PC-9 (cell line): ENCODE measurements around the gene SPATA16. TPM values are rescaled to one million over a fixed set of nuclear protein-coding genes. Genes with fewer than 3 reads are reported as not detected.
A peak's percentile ranks its signal among the peaks of the same experiment; 100 is the strongest.

Source experiments
- BruUV-seq: library from RNA; stranded (reverse); fragments of 400-500 nt; replicated peaks from 2 replicates; lab custom pipeline; 2021; lab: Mats Ljungman, UMichigan
- CTCF ChIA-PET: fragments of 300-600 bp; sonication (Branson Sonifier 250); formaldehyde crosslinking; loops from one replicate; lab custom pipeline; 2022; ENCODE audit warnings: antibody characterized with exemption; lab: Charles Lee
- POLR2A ChIA-PET: fragments of 300-600 bp; sonication (Branson Sonifier 250); formaldehyde crosslinking; loops from one replicate; lab custom pipeline; 2022; ENCODE audit warnings: antibody characterized with exemption; ENCODE audit not compliant: unreplicated experiment; lab: Charles Lee
- DNase-seq, 2 experiments: peaks; one replicate each; pipeline versions ENCODE4 v3.0.0 to v3.0.0-alpha.2; 2015 to 2022; ENCODE audit warnings: mixed read lengths in 1 of 2
- H2AFZ ChIP-seq: fragments of 200-600 bp; sonication (generic); 2 replicates; pipeline ENCODE4 v1.8.1; 2017; ENCODE audit warnings: antibody characterized with exemption
- H3F3A ChIP-seq: fragments of 200-600 bp; sonication (generic); 2 replicates; pipeline ENCODE4 v1.8.1; 2017; ENCODE audit warnings: antibody characterized with exemption, mild to moderate bottlenecking, low read depth; ENCODE audit not compliant: insufficient read depth
- H3K27ac ChIP-seq: fragments of 200-600 bp; sonication (generic); 2 replicates; pipeline ENCODE4 v1.6.1; 2016; ENCODE audit warnings: mixed run types
- H3K27me3 ChIP-seq: fragments of 200-600 bp; sonication (generic); 2 replicates; pipeline ENCODE4 v1.6.1; 2016; ENCODE audit warnings: low read depth, mixed run types; ENCODE audit not compliant: insufficient read depth
- H3K36me3 ChIP-seq: fragments of 200-600 bp; sonication (generic); 2 replicates; pipeline ENCODE4 v1.6.1; 2016; ENCODE audit warnings: low read depth, mixed run types
- H3K4me1 ChIP-seq: fragments of 200-600 bp; sonication (generic); replicated peaks from 2 replicates; pipeline ENCODE4 v1.6.1; 2016; ENCODE audit warnings: mixed run types; ENCODE audit not compliant: insufficient read depth
- H3K4me2 ChIP-seq: fragments of 200-600 bp; sonication (generic); 2 replicates; pipeline ENCODE4 v1.6.1; 2017; ENCODE audit warnings: mixed run types
- H3K4me3 ChIP-seq: fragments of 200-600 bp; sonication (generic); 2 replicates; pipeline ENCODE4 v1.6.1; 2016; ENCODE audit warnings: mixed run types
- H3K79me2 ChIP-seq: fragments of 200-600 bp; sonication (generic); 2 replicates; pipeline ENCODE4 v1.6.1; 2017; ENCODE audit warnings: low read depth, mixed run types
- H3K9me2 ChIP-seq: fragments of 200-600 bp; sonication (generic); 2 replicates; pipeline ENCODE4 v1.8.1; 2017; ENCODE audit warnings: mild to moderate bottlenecking; ENCODE audit not compliant: insufficient read depth
- H3K9me3 ChIP-seq: fragments of 200-600 bp; sonication (generic); 2 replicates; pipeline ENCODE4 v1.8.1; 2016; ENCODE audit warnings: low read depth; ENCODE audit not compliant: insufficient read depth
- H4K20me1 ChIP-seq: fragments of 200-600 bp; sonication (generic); 2 replicates; pipeline ENCODE4 v1.8.1; 2017; ENCODE audit not compliant: insufficient read depth
- EZH2 ChIP-seq: fragments of 200-600 bp; sonication (generic); IDR thresholded peaks from 2 replicates; pipeline ENCODE4 v1.8.0; 2017; ENCODE audit warnings: antibody characterized with exemption, low read depth
- intact Hi-C: fragments of 100-400 bp; cut with micrococcal nuclease; formaldehyde crosslinking; loops from one replicate; pipeline ENCODE4 v1.10.0; 2022; ENCODE audit not compliant: unreplicated experiment
- total RNA-seq: library from RNA; stranded (reverse); gene quantifications from 2 replicates; pipeline ENCODE4 v1.2.3, GENCODE V29; 2021
- TF ChIP-seq, protein P1 (sequence below): fragments of 200-600 bp; sonication (generic); conservative IDR thresholded peaks from 2 replicates; pipeline ENCODE4 v1.6.1; 2017; ENCODE audit warnings: mixed run types, antibody characterized with exemption, mild to moderate bottlenecking, moderate library complexity

SPATA16 gene
- total RNA-seq, 1 experiment from 2014 or later, result not detected

DNA sequence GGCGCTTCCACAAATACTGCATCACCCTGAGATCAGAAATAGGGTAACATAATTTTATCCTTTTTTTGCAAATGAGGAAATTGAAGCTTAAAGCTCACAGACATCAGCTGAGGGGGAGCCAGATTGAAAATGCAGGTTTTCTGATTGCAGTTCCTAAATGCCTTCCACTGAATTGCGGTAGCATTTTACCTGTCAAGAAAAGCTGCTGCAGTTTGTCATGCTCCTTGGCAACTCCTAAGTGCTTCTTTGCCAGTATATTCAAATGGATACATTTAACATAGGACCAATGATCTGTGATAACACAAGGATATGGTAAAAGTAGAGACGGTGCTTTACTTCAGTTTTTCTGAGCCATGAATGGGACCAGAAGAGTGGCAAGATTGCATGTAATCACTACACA, 50.5 kb downstream of the SPATA16 start:
- POLR2A ChIA-PET, result interaction anchor here (0.7 kb wide), 1 partner anchor 1007 kb away, joined by 5 read pairs; no protein-coding TSS in a partner anchor

DNA sequence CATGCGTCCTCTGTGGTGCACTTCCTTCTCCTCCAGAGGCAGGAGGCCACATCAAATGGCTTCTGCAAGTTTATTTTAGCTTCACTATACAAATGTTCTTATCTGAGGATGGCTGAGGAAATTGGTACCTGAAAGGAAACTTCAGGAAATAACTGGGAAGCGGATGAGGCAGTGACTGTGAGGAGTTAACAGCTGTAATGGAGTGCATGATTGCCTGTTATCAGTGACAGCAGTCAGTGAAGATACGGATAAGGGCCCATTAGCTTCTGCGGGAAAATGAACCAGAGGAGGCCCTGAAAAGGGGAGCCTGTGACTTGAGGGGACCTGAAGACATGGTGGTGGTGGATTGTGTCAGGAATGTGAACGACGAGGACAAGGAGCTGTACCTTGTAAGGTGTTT, 51.8 kb downstream of the SPATA16 start:
- no peak overlapping the region for H3K27ac ChIP-seq
- BruUV-seq, result no TSS peak
- TF ChIP-seq, protein P1, sequence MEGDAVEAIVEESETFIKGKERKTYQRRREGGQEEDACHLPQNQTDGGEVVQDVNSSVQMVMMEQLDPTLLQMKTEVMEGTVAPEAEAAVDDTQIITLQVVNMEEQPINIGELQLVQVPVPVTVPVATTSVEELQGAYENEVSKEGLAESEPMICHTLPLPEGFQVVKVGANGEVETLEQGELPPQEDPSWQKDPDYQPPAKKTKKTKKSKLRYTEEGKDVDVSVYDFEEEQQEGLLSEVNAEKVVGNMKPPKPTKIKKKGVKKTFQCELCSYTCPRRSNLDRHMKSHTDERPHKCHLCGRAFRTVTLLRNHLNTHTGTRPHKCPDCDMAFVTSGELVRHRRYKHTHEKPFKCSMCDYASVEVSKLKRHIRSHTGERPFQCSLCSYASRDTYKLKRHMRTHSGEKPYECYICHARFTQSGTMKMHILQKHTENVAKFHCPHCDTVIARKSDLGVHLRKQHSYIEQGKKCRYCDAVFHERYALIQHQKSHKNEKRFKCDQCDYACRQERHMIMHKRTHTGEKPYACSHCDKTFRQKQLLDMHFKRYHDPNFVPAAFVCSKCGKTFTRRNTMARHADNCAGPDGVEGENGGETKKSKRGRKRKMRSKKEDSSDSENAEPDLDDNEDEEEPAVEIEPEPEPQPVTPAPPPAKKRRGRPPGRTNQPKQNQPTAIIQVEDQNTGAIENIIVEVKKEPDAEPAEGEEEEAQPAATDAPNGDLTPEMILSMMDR, result no peak
- TF ChIP-seq EZH2, result no peak
- H3F3A ChIP-seq, result no peaks in the 10 kb centered on the region
- CTCF ChIA-PET, result no interaction called here
- POLR2A ChIA-PET, result no interaction called here
- H3K4me1 ChIP-seq, result no peaks in the 10 kb centered on the region
- no peak overlapping the region for H3K4me2 ChIP-seq
- no peaks in the 10 kb centered on the region for H3K27me3 ChIP-seq
- intact Hi-C loops, result no loop called here
- no peak overlapping the region for H2AFZ ChIP-seq
- H3K36me3 ChIP-seq, result no peaks in the 10 kb centered on the region
- H3K4me3 ChIP-seq, result no peak overlapping the region
- DNase-seq, result peak in 1 of 2 experiments; percentile 32
- no peaks in the 10 kb centered on the region for H4K20me1 ChIP-seq
- no peaks in the 10 kb centered on the region for H3K79me2 ChIP-seq
- no peaks in the 10 kb centered on the region; the same call in 1 of the 2 replicates for H3K9me3 ChIP-seq
- no peaks in the 10 kb centered on the region for H3K9me2 ChIP-seq

More for the DNA sequence above, 50.5 kb downstream of the SPATA16 start:
- Histone ChIP-seq H3K79me2 (no peaks in the 10 kb centered on the region), H3K9me2 (no peaks in the 10 kb centered on the region; the same call in 1 of the 2 replicates), H3K4me1 (no peaks in the 10 kb centered on the region), H4K20me1 (no peaks in the 10 kb centered on the region), H3K36me3 (no peaks in the 10 kb centered on the region), H3K27ac (no peak overlapping the region), H3K27me3 (no peaks in the 10 kb centered on the region), H2AFZ (no peak overlapping the region), H3F3A (no peaks in the 10 kb centered on the region), H3K4me3 (no peak overlapping the region), H3K4me2 (no peak overlapping the region), H3K9me3 (no peaks in the 10 kb centered on the region)
- CTCF ChIA-PET, result no interaction called here
- intact Hi-C loops, result loop anchor here (1.0 kb wide), 1 partner anchor 42 kb away; no protein-coding TSS in a partner anchor
- DNase-seq, result peak in 1 of 2 experiments; percentile 19
- TF ChIP-seq EZH2, result no peak
- TF ChIP-seq, protein P1, result no peak
- BruUV-seq, result no TSS peak

DNA sequence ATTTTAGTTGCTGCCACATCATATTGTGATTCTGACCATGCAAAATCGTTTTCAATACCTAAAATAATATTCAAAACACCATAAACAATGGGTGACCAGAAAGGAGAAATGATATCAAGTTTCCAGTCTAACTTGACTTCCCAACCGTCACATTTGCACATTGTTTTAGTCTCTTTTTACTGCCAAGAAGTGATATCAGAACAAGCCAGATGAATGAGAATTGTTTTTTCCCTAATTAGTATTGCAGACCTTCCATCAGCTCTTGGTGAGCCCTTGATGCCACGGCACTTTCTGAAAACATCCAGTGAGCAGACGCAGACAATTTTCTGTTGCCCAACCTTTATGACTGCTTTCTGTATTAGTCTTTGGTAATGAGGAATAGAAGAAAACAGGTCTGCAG, 62.5 kb downstream of the SPATA16 start:
- Histone ChIP-seq H3K4me1 (no peaks in the 10 kb centered on the region), H3F3A (no peaks in the 10 kb centered on the region), H3K27me3 (no peaks in the 10 kb centered on the region), H3K4me3 (no peak overlapping the region), H3K36me3 (no peaks in the 10 kb centered on the region), H2AFZ (no peak overlapping the region), H3K27ac (no peak overlapping the region), H3K9me3 (no peaks in the 10 kb centered on the region), H3K9me2 (no peaks in the 10 kb centered on the region), H3K4me2 (no peak overlapping the region), H4K20me1 (no peaks in the 10 kb centered on the region), H3K79me2 (no peaks in the 10 kb centered on the region)
- CTCF ChIA-PET, result interaction anchor here (0.6 kb wide), 1 partner anchor 102 kb away, joined by 5 read pairs; no protein-coding TSS in a partner anchor
- TF ChIP-seq, protein P1, result no peak
- no peak for TF ChIP-seq EZH2
- DNase-seq, result no peak
- BruUV-seq, result no TSS peak
- POLR2A ChIA-PET, result no interaction called here
- intact Hi-C loops, result no loop called here
